Subcutaneous adipose tissue (tissue), 4 donors: ENCODE data around the gene PITPNM3. TPM values are rescaled to one million over a fixed set of nuclear protein-coding genes. Genes with fewer than 3 reads are reported as not detected.

Experiments used
- CTCF ChIP-seq: fragments of 450-650 bp; IDR thresholded peaks from one replicate; pipeline ENCODE4 v1.5.1; 2016; ENCODE audit warnings: low read depth, mild to moderate bottlenecking, control low read depth, antibody characterized with exemption, moderate library complexity
- total RNA-seq, 4 donors: library from RNA; depleted of rRNA; stranded (reverse); fragments of >200 nt; gene quantifications; one replicate each; pipeline ENCODE4 v1.1.0, GENCODE V29; 2016

Gene PITPNM3
- total RNA-seq, 4 donors from 2014 or later: 0.34 to 1.9 (median 1.2) TPM

- no peak for TF ChIP-seq CTCF
These were observed 100.0 kb downstream of the PITPNM3 start for GRCh38 chr17:6456321-6456720.

- no peak for TF ChIP-seq CTCF
These were observed 101.0 kb downstream of the PITPNM3 start for GRCh38 chr17:6455321-6455705.

- no peak for TF ChIP-seq CTCF
These were observed 101.6 kb downstream of the PITPNM3 start for GRCh38 chr17:6454495-6455320.

GRCh38 chr17:6453279-6454024, 102.9 kb downstream of the PITPNM3 start:
- TF ChIP-seq CTCF: no peak

GRCh38 chr17:6452471-6453266, 103.7 kb downstream of the PITPNM3 start:
- TF ChIP-seq CTCF: no peak

- no peak for TF ChIP-seq CTCF
These were observed 105.2 kb downstream of the PITPNM3 start for GRCh38 chr17:6450926-6451832.
